ENCODE measurements around the gene HTR3A.

The HTR3A gene

DNA sequence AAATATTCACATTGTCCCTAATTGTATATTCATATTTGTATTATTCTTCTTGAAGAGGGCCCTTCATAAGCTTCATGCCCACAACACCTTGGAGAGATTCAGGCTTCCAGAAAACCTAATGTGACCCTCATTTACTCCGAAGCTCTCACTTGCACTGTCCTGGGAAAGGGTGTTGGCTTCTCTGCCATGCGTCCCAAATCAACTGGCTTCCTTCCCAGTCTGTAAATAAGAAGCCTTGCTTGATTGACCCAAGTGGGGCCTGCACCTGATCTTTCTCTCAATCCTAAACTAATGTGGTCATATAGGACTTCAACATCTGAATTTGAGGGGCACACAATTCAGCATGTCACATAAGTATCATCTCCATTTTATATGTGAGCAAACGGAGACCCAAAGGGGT is 44.1 kb downstream of the HTR3A start:
- no peak for DNase-seq (ENCODE audit: low read depth)

DNA sequence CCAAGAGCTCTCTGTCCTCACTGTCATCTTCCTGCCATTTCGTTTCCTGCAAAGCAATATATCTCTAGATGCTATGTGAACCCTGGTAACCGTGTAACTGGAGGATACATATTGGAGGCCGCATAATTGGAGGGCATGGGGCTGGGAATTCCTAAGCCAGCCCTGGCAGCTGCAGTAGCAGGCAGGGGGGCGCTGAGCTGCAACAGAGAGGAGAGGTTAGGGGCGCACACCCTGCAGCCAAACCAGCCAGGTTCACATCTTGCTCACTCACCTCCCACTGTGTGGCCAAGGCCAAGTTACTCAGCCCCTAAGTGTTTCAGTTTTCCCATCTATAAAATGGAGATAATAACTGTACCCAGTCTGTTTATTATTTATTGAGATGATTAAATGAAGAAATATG is 44.7 kb downstream of the HTR3A start:
- DNase-seq (ENCODE audit: low read depth) = no peak

GRCh38 chr11:114025329-114025907 is 50.5 kb downstream of the HTR3A start:
- no peak for DNase-seq (ENCODE audit: low read depth)

DNA sequence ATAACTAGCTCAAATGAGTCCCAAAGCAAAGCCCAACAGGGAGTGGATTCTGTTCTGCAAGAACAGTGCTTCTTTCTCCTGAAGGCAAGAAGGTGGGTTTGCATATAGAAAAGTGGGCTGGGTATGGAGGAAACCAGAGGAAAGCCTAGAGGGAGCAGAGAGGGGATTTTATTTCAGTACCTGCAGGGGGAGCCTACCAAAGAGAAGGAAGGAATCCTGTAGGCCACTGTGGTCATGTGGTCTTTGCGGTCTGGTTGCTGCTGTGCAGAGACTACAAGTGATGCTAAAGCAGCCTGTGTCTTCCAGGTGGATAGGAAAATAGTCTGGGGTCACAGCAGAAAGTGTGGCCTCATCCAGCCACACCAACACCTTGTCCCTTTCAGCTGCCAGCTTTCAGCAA is 51.4 kb downstream of the HTR3A start:
- DNase-seq (ENCODE audit: low read depth) = no peak

GRCh38 chr11:114027391-114027790 is 52.5 kb downstream of the HTR3A start:
- no peak for DNase-seq (ENCODE audit: low read depth)

DNA sequence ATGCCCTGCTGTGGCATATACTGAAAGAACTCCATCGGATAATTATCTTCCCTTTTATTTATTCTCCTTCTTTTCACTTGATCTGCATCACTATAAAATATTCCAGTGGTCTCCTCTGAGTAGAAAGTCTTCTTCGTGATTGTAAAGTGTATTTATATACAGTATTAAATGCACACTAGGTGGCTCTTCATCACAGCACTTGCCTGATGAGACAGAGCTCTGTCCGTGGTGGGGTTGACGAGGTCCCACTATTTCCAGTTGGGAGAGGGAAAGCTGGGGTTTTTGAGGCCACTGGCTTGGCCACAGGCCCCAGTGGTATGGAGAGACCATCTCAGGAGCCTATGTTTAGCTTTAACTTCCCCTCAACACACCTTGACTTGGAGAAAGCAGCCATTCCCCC is 53.0 kb downstream of the HTR3A start:
- DNase-seq (ENCODE audit: low read depth) = no peak

DNA sequence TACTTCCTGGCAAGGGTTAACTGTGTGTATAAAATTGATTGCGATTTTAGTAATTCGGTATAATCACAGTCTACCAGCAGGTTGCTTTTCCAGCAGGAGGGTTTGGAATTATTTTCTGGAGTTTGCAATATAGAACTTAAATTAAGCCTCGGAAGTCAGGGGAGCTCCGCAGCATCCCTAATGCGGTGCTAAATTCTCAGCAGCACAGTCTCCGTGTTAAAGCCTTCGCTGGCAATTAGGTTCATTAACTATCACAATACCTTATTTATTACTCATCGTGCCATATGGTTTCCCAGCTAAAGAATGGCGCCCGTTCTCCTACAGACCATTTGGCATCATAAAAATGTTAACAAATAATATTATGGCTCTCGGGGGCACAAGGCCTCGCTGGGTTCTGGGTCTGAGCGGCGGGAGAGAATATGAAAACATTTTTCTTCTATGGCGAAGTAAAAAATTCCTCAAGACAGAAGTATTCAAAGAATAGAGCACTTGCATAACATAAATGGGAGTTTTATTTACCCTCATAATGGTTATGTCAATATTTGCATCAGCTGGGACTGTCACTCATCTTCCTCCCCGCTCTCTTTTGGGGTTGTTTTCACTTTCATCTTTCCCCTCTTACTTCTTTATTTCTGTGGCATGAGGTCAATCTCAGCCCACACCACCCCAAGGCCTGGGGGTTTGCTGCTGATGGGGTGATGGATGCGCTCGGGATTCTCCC is 56.5 kb downstream of the HTR3A start:
- no peak for DNase-seq (ENCODE audit: low read depth)

DNA sequence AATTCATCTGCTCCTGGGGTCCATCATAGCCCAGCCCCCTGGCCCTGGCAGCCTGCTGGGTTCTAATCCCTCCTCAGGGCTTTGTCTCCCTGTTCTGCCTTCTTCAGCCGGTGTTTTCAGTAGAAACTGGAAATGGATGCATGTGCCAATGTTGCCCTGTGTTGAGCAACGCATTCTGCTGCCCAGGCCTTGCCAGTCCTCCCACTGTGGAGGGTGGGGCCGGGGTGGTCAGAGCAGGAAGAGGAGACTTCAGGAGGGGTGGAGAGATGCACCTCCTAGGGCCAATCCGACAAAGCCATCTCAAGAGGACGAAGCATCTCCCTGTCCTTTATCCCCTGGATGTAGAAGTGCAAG is 57.0 kb downstream of the HTR3A start:
- no peak for DNase-seq (ENCODE audit: low read depth)

GRCh38 chr11:114033066-114033465 is 58.2 kb downstream of the HTR3A start:
- no peak for DNase-seq (ENCODE audit: low read depth)

DNA sequence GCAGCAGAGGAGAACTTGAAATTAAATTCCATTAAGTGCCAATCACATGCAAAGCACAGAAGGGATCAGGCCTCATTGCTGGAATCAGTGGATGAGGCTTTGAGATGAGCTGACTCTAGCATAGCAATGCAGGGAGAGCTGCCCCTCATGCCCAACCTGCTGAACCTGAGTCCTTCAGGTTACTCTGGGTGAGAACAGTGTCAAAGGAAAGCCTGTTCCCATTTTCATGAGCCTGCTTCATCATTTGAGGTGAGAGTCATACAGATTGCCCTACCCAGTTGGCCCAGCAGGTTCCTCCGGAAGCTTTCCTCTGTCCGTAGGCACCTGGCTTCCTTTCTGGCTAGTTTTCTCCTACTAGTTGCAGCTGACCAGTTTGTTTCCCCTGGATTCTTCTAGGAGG is 58.7 kb downstream of the HTR3A start:
- no peak for DNase-seq (ENCODE audit: low read depth)

- no peak for DNase-seq (ENCODE audit: low read depth)
Measured at GRCh38 chr11:114034956-114035355, 60.0 kb downstream of the HTR3A start.

- DNase-seq (ENCODE audit: low read depth) = peak; percentile 23
Measured at GRCh38 chr11:114036147-114036811, 61.4 kb downstream of the HTR3A start.

GRCh38 chr11:114036958-114037357 is 62.0 kb downstream of the HTR3A start:
- DNase-seq (ENCODE audit: low read depth) = no peak

DNA sequence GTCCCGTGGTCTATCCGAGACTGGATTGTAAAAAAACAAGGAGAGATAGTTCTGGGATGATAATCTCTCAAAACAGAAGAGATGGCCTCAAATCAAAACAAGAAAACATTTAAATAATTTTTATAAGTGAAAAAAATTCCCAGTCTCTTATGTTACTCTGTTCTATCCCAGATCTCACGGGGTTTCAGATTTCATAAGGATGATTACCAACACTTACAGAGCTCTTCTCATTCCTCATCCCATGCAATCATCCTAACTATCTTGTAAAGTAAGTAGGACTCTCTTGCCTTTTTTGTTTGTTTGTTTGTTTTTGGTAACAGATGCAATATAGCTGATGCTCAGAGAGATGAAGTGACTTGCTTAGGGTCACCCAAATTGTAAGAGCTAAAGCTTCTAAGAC is 64.6 kb downstream of the HTR3A start:
- no peak for DNase-seq (ENCODE audit: low read depth)
